C1 segment of cervical spinal cord (tissue), 14 donors: ENCODE results near the gene ZNF705A.
"Not testable (repeated sequence)": the region's sequence is repeated elsewhere in the genome, so short reads cannot be mapped to it uniquely, and the experiment has no call there.

ENCODE experiments used
- DNase-seq, 14 donors: peaks; one replicate each; lab custom pipeline; 2025; lab: John Stamatoyannopoulos, UW

Gene ZNF705A

GRCh38 chr12:8184206-8184605, 27.4 kb downstream of the ZNF705A start:
- DNase-seq = not testable (repeated sequence)

GRCh38 chr12:8188088-8188487, 31.3 kb downstream of the ZNF705A start:
- not testable (repeated sequence) for DNase-seq

- not testable (repeated sequence) for DNase-seq
Measured at GRCh38 chr12:8197685-8198308, 41.0 kb downstream of the ZNF705A start.

- DNase-seq = not testable (repeated sequence)
Measured at GRCh38 chr12:8218711-8219382, 62.0 kb downstream of the ZNF705A start.

GRCh38 chr12:8221375-8221774, 64.6 kb downstream of the ZNF705A start:
- not testable (repeated sequence) for DNase-seq

GRCh38 chr12:8221844-8222243, 65.0 kb downstream of the ZNF705A start:
- not testable (repeated sequence) for DNase-seq

GRCh38 chr12:8222303-8222702, 65.5 kb downstream of the ZNF705A start:
- DNase-seq = not testable (repeated sequence)

- DNase-seq = not testable (repeated sequence)
Measured at GRCh38 chr12:8223646-8224045, 66.8 kb downstream of the ZNF705A start.

GRCh38 chr12:8224782-8225181, 68.0 kb downstream of the ZNF705A start:
- not testable (repeated sequence) for DNase-seq

- no peak for DNase-seq
Measured at GRCh38 chr12:8226355-8226754, 69.5 kb downstream of the ZNF705A start.

GRCh38 chr12:8226992-8227731, 70.3 kb downstream of the ZNF705A start, which contains the start of gene FAM90A1:
FAM90A1 (minus strand) TSS chr12:8227618; CDS start chr12:8224832, 2,786 bp downstream.
- peak in 6 of 14 donors; percentile 10 to 58 (median 37) for DNase-seq

GRCh38 chr12:8227732-8228077, 70.9 kb downstream of the ZNF705A start:
- DNase-seq = not testable (repeated sequence)

GRCh38 chr12:8228607-8229006, 71.8 kb downstream of the ZNF705A start:
- DNase-seq = not testable (repeated sequence)

GRCh38 chr12:8229486-8229885, 72.7 kb downstream of the ZNF705A start:
- DNase-seq = not testable (repeated sequence)
